Stimulated activated CD4-positive, alpha-beta T cell treated with anti-CD3 and anti-CD28 coated beads, Interleukin-15, amount 100 ng/mL, for 24 hours (primary cell): ENCODE data around the gene CDC42BPA.
"Not testable (repeated sequence)": the region's sequence is repeated elsewhere in the genome, so short reads cannot be mapped to it uniquely, and the experiment has no call there.

Experiments used
- DNase-seq: peaks from one replicate; pipeline ENCODE4 v3.0.0-alpha.2; 2020

The CDC42BPA gene

DNA sequence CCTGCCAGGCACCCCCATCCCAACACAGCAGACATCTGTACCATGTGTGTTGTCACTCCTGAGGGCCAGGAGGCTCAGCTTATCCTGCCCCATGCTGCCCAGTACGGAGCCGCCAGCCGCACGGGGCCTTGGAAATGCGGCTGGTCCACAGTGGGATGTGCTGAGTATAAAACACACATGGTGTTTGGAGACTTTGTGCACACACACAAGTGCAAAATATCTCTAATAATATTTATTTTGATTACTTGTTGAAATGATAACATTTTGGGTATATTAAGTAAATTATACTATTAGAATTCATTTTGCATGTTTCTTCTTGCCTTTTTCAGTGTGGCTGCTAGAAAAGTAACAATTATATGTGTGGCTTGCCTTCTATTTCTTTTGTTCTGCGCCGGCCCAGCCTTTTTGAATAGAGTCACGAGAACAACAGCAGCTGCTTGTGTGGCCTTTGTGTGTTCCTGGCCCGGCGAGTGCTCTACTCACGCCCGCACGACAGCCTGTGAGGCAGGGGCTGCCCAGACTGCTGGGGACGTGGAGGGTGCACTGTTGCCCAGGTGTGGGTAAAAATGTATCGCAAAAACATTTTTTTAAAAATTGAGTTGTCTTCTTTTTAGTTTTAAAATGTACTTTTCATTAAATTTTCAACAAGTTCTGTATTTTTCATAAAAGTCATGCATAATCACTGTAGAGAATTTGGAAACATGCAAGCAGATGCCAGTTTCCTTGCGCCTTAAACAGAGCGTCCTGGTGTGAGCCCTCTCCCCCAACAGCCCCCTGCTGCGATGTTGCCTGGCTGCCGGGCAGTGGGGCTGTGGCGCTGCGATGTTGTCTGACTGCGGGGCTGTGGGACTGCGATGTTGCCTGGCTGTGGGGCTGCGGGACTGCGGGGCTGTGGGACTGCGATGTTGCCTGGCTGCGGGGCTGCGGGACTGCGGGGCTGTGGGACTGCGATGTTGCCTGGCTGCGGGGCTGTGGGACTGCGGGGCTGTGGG, 342.7 kb downstream of the CDC42BPA start:
- no peak for DNase-seq

DNA sequence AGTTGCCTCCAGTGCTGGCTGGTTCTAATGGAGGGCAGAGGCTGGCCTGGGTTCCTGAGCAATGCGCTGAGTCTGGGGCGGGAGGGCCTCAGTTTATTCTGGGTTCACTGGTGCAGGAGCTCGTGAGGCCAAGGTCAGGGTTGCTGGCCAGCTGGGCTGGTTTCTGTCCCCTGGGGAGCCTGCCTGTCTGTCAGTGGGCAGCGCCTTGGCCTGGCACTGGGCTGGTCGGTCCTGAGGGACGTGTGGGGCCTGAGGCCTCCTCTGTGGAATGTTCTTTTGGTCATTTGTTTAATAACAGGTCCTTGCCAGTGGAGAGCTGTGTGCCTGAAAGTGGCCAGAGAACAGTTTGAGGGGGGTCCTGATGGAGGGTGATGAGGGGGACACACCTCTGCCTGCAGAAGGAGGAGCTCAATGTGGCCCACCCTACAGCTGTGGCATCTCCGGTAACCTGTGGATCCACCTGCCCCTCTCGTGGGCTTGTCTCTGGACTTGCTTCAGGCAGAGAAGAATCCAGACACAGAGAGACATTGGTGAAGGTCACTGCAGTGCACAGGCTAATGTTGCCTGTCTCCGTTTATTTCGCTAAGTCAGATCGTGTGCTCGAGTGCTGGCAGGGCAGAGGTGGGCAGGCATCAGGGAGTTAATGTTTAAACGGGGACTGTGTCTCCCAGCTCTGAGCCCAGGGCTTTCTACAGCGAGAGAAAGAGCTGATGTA, 343.6 kb downstream of the CDC42BPA start:
- DNase-seq: no peak

DNA sequence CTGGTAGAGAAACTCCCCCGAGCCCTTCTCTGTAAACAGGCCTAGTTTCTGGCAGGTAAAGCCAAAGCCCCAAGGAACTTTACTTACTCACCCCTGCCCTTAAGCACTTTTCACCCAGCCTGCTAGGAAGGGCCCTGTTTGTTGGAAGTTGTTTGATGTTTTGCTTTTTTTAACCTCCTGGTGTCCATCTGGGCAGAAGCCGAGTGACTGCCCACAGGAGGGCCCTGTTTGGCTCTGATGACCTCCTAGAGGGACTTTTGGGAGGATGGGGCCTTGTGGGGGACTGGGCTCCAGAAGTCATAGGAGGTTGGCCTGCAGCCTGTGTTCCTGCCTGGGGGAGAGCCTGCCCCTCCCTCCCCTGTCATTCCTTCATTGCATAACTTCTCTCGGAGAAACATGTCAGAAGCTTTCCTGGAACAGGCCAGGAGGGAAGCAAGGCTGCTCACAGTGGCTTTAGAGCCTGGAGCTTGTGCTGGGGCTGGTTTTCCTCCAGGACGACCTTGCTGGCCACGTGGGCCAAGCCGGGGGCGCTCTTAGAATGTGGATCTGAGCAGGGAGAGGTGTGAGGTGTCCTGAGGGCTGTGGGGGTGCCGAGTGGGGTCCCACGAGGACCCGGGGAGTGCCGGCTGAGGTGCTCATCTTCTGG, 344.3 kb downstream of the CDC42BPA start:
- no peak for DNase-seq

DNA sequence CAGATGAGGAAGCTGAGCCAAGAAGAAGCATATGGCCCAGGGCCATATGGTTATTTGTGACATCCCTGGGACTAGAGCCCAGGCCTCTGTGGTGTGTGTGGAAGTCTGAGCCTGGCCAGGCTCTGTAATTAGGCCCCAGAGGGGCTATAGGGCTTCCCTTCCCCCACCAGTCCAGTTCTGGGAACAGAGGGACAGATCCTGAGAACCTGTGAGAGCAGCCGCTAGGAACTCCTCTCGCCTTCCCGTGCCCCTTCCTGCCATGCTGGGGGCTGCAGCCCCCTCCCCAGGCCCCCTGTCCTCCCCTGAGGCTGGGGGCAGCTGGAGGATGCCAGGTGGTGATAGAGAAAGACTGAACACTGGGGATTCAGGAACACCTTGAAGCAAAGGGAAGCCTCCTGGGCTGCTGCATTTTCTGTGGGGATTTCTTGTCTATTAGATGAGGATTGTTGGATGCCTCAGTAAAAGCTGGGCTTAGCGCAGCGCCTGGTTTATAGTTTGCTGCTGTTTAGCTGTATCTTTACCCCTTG, 344.9 kb downstream of the CDC42BPA start:
- DNase-seq: no peak

DNA sequence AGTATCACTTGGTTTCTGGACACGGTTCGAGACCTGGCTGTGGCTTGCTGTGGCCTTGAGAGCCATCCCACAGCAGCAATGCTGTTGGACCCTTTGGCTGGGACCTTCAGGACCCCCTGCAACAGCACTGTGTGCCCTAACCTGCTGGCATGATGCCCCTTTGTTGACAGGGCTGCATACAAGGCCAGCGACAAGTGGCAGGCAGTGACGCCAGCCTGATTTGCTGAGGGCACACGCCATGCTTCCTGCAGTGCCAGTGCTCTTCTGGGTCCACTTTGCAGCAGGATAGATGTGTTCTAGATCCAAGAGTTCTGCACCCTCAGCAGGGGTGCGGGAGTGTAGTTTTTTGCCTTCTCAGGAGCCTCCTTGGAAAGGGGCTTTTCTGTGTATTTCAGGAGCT, 345.4 kb downstream of the CDC42BPA start:
- DNase-seq: no peak

DNA sequence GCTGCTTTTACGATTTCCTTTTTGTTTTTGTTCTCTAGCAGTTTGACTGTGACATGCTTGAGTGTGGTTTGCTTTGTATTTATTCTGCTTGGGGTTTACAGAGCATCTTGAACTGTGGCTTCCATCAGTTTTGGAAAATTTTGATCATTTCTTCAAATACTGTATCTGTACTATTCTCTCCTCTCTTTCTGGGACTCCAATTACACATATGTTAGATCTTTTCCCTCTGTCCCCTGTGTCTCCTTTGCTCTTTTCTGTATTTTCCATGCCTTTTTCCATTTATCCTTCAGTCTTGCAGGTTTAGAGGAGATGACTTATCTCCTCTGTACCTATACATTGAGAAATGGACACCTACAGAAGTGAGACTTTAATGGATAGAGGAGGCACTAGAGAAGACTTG, 346.5 kb downstream of the CDC42BPA start:
- DNase-seq: no peak

DNA sequence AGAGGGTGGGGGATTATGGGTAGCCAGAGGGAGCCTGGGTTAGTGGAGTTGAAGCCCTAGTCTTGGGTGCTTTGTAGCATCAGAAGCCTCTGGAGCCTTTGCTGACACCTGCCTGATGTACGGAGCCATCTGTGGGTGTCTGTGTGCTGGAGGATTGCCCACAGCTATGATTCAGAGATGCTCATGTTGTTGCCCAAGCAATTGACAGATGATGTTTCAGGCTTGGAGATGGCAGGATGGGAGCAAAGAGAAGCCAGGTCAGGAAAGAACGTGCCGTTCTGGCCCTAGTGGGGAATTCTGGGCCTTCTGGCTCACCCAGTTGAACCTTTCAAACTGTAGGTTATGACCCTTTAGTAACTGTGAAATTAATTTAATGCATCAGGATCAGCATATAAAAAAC, 350.6 kb downstream of the CDC42BPA start:
- DNase-seq: no peak

DNA sequence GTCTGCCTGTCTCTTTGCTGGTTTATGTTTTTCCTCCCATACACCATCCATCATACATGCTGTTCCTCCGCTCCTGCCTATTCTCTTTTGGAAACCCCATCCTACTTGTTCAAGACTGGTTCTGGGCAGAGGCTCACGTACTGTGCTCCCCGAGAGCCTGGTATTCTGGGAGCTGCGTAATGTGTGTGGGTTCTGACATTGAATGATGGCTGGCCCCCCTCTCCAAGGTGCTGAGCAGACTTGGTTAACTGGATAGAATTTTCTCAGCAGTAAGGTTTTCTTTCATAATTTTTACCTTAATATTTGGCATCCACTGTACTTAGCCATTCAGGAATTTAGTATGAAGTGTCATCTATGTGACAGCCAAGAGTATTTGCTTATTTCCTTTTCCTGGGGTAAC, 351.6 kb downstream of the CDC42BPA start:
- no peak for DNase-seq

DNA sequence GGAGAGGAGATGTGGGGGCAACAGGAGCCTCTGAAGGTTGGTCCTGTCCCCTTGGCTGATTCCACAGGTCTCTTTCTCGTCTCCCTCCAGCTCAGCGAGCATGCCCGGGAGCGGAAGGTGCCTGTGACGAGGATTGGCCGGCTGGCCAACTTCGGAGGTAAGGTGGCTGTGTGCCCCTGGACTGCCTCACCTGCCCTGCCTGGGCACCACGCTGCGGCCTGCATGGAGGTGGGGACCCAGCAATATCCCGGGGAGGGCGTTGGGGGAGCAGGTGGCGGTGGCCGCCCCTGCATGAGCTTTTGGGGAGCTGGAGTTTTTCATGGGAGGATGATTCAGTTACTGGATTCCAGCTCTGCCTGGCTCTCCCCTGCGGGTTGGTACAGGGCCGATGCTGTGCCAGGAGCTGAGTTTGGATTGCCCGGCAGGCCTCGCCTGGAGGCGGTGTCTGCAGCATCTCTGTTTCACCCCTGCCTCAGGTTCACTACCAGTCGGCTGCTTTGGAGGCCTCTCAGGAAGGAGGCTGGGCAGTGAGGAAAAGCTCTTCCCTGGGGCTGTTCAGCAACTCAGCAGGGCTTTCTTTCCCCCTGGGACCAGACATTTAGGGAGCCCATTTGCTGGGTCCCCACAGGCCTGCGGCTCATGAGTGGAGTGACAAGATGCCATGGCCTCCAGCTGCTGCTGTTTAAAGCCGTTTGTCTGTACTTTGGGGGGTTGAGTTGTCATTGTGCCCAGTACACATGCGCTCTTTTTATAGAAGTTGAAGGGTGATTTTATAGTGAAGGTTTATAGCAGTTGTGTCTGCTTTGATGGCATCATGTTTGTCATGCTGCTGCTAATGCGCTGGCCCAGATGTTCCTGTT, 352.5 kb downstream of the CDC42BPA start:
- no peak for DNase-seq

DNA sequence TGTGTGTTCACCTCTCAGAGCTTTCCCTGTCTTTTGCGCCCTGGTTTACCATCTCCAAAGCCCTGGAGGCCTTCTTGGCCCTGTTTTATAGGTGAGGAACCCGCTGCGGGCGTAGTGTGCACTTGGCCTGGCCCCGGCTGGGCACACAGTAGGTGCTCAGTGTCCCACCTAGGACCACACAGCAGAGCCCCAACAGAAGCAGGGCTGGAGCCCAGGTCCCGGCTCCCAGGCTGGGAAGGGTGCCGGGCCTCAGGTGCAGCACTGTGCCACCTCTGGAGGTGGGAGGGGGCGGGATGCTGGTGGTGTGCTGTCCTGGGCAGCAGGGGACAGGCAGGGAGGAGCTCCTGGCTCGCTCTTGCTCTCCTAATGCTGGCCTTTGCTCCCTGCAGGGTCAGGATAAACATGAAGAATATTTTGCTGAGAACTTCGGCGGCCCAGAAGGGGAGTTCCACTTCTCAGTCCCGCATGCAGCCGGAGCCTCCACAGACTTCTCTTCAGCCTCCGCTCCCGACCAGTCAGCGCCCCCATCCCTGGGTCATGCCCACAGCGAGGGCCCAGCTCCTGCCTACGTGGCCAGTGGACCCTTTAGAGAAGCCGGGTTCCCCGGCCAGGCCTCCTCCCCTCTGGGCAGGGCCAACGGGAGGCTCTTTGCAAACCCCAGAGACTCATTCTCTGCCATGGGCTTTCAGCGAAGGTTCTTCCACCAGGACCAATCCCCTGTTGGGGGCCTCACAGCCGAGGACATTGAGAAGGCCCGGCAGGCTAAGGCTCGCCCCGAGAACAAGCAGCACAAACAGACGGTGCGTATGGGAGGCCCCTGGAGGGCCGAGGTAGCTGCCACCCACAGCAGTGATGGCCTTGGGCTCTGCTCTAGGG, 353.4 kb downstream of the CDC42BPA start:
- DNase-seq: no peak

DNA sequence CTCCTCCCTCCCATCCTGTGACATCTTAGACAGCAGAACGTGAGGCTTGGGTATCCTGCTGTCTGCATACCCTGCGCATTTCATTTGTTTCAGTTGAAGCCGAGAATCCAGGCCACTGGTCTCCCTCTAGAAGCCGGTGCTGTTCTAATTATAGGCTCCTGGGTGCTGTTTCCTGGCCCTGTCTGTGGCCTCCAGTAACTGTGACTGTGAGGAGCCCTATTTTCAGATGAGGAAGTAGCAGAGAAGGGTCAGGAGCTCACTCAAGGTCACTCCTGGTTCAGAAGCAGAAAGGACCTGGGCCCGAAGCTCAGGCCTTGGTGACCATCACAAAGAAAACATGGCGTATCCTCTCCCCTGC, 354.2 kb downstream of the CDC42BPA start:
- no peak for DNase-seq

DNA sequence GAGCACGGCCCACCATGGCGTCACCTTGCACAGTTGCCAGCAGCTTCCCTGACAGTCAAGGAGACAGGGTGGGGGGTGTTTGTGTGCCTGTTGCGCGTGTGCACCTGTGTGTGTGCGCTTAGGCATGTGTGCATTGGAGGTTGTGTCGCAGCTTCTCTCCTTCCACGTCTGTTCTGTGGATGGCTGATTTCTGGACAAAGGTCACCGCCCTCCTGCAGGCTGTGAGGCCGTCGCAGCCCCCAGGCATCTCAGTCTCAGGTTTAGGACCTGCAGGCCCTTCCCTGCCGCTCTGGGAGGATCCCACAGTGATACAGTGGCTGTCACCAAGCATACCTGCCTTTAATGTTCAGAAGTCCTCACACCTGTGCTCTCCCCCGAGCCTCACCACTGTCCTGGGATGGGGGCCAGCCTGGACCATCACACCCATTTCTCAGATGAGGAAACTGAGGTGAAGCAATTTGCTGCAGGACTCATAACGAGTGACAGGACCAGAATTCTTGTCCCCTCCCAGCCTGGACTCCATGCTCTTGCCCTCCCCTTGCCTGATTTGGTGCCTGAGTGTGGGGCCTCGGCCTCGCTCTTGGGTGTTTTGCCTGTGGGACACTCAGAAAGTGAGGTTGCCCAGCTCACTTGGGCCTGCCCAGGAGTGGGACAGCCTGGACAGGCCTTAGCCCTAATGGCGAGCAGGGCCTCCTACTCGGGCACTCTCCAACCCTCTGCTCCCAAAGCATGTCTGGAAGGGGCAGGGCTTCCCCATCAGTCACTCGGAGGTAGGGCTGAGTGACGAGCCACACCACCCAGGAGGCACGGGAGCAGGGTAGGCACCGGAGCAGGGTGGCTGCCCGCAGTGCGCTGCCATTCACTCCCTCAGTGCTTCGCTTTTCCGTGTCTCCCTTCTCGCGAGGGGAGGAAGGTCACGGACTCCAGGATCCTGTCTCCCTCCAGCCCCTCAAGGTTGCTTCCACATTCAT, 355.6 kb downstream of the CDC42BPA start:
- DNase-seq: no peak

DNA sequence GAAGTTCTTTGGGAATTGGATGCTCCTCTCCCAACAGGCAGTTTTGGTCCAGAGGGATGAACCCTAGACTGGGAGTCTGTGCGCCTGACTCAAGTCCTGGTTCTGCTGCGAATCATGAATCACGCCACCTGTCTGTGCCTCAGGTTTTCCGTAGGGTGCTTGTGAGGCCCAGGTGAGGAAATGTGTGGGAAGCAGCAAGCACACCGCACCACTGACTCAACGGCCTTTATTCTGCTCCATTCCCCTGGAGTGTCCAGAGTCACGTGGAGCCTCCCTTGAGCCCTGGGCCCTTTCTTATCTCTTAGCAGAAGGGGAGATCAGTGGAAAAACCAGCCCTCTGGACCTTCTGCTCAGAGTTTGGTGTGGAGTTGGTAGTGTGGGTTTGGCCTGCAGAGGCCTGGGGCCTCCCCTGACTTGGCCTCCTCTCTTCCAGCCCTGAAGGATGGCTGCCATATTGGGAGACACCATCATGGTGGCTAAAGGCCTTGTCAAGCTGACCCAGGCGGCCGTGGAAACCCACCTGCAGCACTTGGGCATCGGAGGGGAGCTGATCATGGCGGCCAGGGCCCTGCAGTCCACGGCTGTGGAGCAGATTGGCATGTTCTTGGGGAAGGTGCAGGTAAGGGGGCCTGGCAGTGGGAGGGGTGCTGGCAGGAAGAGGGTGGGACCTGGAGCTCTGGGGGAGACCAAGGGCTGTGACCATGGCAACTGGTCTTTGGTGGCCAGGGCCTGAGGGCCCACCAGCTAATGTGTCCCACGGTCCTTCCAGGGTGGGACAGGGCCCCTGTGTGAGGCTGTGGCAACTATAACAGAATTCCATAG, 357.1 kb downstream of the CDC42BPA start:
- peak; percentile 54 for DNase-seq

DNA sequence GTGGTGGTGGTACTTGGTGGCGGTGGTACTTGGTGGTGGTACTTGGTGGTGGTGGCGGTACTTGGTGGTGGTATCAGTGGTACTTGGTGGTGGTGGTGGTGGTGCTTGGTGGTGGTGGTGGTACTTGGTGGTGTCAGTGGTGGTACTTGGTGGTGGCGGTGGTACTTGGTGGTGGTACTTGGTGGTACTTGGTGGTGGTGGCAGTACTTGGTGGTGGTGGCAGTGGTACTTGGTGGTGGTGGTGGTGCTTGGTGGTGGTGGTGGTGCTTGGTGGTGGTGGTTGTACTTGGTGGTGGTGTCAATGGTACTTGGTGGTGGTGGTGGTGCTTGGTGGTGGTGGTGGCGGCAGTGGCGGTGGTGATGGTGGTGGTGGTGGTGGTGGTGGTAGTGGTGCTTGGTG, 358.0 kb downstream of the CDC42BPA start:
- no peak for DNase-seq

DNA sequence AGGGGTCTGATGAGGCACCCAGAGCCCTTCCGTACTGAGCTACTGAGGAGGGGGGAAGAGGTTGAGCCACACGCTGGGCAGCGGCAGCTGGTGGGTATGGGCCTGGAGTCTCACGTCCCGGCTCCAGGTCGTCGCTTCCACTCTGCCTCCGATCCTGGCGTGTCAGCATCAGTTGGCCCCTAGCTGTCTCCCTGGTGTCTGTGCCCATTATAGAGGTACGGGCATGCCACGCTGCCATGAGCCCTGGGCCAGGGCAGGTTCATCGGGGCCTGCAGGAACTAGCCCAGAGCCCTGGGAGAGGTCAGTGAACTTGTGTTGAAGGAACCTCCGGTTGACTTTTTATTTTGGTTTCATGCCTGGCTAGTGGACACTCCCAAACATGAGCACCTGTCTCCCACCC, 360.0 kb downstream of the CDC42BPA start:
- no peak for DNase-seq

DNA sequence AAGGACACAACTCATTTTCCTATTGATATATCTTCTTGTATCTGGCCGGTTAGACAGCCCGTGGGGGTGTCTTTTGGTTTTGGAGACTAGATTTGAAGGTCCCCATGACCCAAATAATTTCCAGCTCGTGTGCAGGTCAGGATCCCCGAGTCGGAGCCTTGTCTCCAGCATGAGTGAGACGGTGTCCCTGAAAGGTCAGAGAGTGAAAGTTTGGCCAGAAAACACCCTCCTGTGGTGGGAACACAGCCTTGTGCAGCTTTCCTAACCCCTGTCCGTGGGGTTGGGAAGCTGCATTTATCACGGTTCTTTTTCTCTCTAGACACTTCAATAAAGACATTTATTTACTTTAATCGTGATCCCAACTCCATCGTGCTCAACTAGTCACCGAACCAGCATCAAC, 360.6 kb downstream of the CDC42BPA start:
- DNase-seq: no peak

DNA sequence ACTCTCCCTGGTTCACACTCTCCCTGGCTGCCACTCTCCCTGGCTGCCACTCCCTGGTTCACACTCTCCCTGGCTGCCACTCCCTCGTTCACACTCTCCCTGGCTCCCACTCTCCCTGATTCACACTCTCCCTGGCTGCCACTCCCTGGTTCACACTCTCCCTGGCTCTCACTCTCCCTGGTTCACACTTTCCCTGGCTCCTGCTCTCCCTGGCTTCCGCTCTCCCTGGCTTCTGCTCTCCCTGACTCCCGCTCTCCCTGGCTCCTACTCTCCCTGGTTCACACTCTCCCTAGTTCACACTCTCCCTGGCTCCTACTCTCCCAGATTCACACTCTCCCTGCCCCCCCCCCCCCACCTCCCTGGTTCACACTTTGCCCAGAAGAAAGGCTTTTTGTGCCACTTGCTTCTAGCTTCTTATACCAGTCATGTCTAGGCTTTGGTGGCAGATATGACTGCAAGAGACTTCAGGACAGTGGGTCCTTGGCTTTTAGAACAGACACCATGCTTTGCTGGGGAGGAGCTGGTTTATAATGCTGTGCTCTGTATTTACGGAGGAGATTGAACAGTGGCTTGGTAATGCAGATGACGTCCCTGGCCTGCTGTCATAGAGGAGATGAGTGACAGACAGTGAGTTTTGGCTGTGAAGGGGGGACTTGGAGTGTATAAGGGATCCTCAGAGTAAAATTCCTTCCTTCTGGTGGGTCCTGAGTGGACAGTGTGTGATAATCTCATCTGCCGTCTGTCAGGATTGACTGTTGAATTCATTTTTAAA, 361.2 kb downstream of the CDC42BPA start:
- no peak for DNase-seq

DNA sequence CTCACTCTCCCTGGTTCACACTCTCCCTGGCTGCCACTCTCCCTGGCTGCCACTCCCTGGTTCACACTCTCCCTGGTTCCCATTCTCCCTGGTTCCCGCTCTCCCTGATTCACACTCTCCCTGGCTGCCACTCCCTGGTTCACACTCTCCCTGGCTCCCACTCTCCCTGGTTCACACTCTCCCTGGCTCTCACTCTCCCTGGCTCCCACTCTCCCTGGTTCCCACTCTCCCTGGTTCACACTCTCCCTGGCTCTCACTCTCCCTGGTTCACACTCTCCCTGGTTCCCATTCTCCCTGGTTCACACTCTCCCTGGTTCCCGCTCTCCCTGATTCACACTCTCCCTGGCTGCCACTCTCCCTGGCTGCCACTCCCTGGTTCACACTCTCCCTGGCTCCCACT, 362.4 kb downstream of the CDC42BPA start:
- not testable (repeated sequence) for DNase-seq
